NCI-H1436 (cell line): ENCODE measurements around the gene APOC3.

Experiments
- DNase-seq: peaks from one replicate; lab custom pipeline; 2025; lab: John Stamatoyannopoulos, UW

APOC3 gene

DNA sequence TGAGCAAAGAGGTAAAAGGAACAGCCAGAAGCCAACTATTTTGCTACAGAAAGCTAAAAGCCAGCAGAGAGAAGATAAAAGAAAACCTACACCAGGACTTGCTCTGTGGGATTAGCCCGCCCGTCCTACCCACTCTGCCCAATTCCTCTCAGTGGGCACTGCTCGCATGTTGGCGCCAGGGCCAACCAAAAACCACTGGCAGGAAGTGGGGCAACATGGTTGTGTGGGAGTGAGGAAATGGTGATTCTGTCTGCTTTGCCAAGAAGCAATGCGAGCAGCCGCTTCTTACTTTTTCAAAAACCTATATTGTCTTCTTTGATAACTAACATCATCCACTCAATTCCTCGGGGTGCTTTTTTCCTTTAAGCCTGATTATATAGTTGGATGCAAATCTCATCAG, 21.9 kb downstream of the APOC3 start:
- DNase-seq, result no peak

- no peak for DNase-seq
Observed at GRCh38 chr11:116852261-116853031, 22.7 kb downstream of the APOC3 start.

DNA sequence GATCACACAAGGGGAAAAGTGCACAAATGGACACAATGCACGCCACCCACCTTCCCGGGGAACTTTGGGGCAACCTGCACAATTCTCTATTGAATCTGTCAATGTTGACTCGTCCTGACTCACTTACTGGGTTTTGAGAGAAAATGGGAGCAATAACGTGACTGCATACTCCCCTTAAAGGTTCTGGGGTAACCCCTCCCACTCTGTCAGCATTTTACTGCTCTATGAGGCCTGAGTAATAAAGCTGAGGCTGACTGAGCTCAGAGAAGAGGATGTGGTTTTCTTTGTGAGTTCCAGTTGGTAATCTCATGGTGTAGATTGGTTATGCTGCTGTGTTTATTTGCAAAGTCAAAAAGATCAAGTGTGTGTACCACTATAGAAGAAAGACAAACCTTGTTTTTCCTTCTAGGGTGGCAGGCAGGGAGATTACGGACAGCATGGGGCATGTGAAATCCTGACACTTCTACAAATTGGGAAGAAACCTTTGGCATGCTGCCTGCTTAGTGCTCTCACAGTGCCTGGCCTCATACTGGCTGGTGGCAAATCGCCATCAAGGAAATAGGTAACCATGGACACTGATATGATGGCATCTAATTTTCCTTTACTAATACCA, 23.9 kb downstream of the APOC3 start:
- no peak for DNase-seq

- DNase-seq, result no peak
Observed at GRCh38 chr11:116855413-116855812, 25.7 kb downstream of the APOC3 start.

- DNase-seq, result no peak
Observed at GRCh38 chr11:116856423-116856822, 26.7 kb downstream of the APOC3 start.

- DNase-seq, result no peak
Observed at GRCh38 chr11:116857316-116857715, 27.6 kb downstream of the APOC3 start.

GRCh38 chr11:116857936-116858335, 28.2 kb downstream of the APOC3 start:
- DNase-seq, result no peak

GRCh38 chr11:116859175-116859574, 29.5 kb downstream of the APOC3 start:
- DNase-seq, result no peak

DNA sequence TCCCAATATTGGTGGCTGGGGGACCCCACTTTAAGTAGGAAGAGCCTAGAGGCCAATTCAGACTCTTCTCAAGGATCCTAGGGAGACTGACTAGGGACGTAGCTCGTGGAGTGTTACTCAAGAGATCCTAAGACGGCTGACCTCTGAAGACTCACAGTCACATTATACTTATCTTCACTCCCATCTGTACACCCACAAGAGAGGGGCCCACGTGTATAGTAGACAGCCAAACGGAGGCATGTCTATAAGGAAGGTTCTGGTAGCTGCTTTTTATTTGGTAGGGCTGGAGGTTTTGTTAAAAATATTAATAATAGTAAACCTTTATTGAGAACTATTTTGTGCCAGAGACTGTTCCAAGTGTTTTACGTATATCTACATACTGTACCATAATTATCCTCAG, 30.6 kb downstream of the APOC3 start:
- DNase-seq, result no peak

DNA sequence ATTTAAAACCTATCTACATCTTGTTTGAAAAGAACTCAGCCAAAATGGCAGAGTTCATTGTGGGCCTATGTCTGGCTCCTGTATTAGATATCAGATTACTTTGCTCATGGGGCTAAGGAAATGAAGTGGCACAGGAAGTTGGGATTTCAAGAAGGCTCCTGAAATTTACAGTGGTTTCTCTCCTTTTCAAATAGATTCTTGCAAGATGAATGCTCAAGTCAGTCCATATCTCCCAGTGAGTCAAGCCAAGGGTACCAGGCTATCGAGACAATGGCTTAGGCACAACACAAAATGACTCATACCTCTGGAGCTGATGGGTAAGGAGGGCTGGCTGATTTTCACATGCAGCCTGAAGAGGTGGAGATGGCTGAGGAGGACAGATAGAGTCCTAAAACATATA, 31.8 kb downstream of the APOC3 start:
- no peak for DNase-seq

GRCh38 chr11:116862185-116862584, 32.5 kb downstream of the APOC3 start:
- no peak for DNase-seq

GRCh38 chr11:116862951-116863350, 33.2 kb downstream of the APOC3 start:
- DNase-seq, result no peak

GRCh38 chr11:116864531-116864930, 34.8 kb downstream of the APOC3 start:
- no peak for DNase-seq

- DNase-seq, result no peak
Observed at GRCh38 chr11:116865696-116866095, 36.0 kb downstream of the APOC3 start.

GRCh38 chr11:116866804-116867455, 37.2 kb downstream of the APOC3 start:
- DNase-seq, result no peak

DNA sequence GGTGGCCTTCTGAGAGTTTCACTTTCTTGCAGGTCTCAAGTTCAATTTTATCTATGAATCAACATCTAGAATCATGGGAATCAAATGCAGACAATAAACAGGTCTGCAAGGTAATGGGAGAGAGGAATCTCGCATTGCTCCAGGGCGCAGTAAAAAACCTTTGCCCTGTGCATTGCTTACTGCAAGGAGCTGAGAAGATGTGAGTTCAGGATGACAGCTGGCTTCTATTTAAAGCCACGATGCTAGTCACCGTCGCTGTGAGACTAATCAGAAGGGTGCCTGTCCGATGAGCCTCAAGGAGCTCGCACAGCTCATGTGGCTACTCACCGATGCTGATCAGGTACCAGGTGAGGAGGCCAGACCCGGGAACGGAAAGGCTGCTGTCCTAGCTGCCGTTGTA, 37.9 kb downstream of the APOC3 start:
- no peak for DNase-seq

GRCh38 chr11:116868066-116868465, 38.4 kb downstream of the APOC3 start:
- no peak for DNase-seq

DNA sequence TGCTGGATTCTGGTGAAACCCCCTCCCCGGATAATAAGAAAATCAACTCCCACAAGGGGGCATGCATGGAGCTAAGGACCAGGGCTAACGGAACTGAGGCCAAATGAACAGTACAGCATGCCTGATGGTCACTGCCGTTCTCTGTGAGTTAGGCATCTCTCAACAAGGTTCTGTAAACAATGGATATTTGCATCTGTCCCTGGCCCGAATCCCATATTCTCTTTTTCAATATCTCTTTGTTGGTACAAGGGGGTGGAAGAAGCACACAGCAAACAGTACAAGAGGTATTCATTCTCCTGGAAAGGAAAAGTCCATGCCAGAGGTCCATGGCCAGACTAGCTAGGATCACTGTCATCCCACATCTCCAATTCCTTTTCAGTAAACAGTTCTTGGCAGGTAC, 39.9 kb downstream of the APOC3 start:
- no peak for DNase-seq

- no peak for DNase-seq
Observed at GRCh38 chr11:116870054-116870453, 40.3 kb downstream of the APOC3 start.

DNA sequence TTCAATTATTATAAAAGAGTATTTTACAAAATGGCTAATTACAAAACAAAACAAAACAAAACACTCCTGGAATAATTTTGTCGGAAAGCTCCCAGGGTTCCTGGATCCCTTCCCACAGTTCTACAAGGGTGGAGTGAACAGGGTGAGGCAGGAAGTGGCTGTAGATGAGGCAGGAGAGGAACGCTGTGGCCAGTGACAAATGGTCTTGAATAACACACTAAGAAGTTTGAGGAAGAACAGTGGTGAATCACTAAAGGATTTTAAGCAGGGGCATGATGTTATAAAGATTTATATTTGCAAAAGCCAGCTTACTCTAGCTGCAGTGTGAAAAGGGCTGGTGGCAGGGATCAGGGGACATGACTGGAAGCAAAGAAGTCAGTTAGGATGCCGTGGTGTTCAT, 41.5 kb downstream of the APOC3 start:
- DNase-seq, result no peak

DNA sequence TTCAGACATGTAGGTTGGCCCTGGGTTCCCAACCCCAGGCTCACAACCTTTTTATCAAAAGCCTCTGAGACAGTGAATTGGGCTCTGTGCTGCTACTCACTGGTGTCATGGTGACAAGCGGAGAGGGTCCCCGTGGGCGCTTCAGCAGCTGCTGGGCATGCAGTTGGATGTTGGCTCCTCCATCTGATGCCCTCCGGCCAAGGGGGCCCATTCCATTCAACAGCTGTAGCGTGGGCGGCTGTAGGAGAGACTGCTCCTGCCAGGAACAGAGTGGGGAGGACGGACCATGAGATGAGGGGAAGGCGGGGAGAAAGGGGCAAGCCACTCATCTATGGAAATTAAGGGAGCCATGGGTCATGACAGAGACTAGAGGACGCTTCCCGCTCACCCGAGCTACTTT, 43.7 kb downstream of the APOC3 start:
- no peak for DNase-seq

DNA sequence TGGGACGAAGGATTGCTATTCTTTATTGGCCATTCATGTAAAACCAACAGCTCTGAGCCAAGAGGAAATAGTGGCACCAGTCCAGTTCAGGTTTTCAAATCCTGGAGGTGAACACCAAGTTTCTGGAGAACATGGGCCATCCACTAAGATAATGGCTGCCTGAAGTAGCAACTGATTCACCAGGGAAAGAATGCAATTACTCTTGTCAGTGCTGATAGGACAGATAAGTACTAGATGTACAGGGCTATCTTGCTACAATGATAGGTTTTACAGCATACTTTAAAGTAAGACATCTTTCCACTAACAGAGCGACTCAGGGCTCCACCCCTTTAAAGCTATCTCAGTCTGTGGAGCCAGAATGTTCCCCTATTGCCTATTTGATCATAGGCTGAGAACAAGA, 44.5 kb downstream of the APOC3 start:
- no peak for DNase-seq

GRCh38 chr11:116875194-116875593, 45.5 kb downstream of the APOC3 start:
- DNase-seq, result no peak
